ENCODE measurements around the gene DNAH8. TPM values are rescaled to one million over a fixed set of nuclear protein-coding genes. Genes with fewer than 3 reads are reported as not detected.
A peak's percentile ranks its signal among the peaks of the same experiment; 100 is the strongest.

The DNAH8 gene
- total RNA-seq, 1 donor from 2014 or later = not detected

DNA sequence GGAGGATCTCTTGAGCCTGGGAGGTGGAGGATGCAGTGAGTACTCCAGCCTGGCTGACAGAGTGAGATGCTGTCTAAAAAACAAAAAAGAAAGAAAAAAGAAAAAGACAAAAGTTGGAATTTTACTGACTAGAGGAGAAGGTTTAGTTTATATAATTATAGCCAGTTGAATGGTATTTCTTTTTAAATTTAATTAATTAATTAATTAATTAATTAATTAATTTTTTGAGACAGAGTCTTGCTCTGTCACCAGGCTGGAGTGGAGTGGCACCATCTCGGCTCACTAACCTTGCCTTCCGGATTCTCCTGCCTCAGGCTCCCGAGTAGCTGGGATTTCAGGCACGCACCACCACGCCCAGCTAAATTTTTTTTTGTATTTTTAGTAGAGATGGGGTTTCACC, 8.7 kb downstream of the DNAH8 start:
- Mint-ChIP-seq H3K27me3 (ENCODE audit: low read depth, unreplicated experiment) (peaks cover 1% of the 10 kb centered on the region), H3K4me3 (ENCODE audit: unreplicated experiment) (no peak overlapping the region), H3K9me3 (ENCODE audit: unreplicated experiment) (peaks cover 2% of the 10 kb centered on the region), H3K27ac (ENCODE audit: unreplicated experiment) (no peak overlapping the region), H3K4me1 (ENCODE audit: low read depth, unreplicated experiment) (peaks cover 7% of the 10 kb centered on the region), H3K36me3 (ENCODE audit: low read depth, unreplicated experiment) (no peaks in the 10 kb centered on the region)
- Histone ChIP-seq H3K79me2 (ENCODE audit: insufficient read depth, low read length) (no peaks in the 10 kb centered on the region), H3K4me1 (ENCODE audit: insufficient read depth, low read length) (peaks cover 3% of the 10 kb centered on the region), H3K4me3 (ENCODE audit: insufficient read depth, low read depth, low read length) (no peak overlapping the region), H3K9me3 (ENCODE audit: insufficient read depth, low read depth, low read length) (no peaks in the 10 kb centered on the region), H2AFZ (ENCODE audit: low read depth, low read length) (no peak overlapping the region), H3K4me2 (ENCODE audit: low read length) (no peak overlapping the region), H3K27ac (ENCODE audit: low read depth, low read length) (no peak overlapping the region), H3K9ac (ENCODE audit: low read length) (no peak overlapping the region), H4K20me1 (ENCODE audit: insufficient read depth, low read length) (no peaks in the 10 kb centered on the region), H3K36me3 (ENCODE audit: insufficient read depth, low read length) (no peaks in the 10 kb centered on the region), H3K27me3 (ENCODE audit: insufficient read depth, low read length) (peaks cover 6% of the 10 kb centered on the region)
- DNase-seq (ENCODE audit: low read depth) (no peak), FAIRE-seq (no peak)
- TF ChIP-seq EZH2 (IDR thresholded peaks at IDR 0.05; ENCODE audit: insufficient read depth, low read length) = no peak
- TF ChIP-seq, protein P1, sequence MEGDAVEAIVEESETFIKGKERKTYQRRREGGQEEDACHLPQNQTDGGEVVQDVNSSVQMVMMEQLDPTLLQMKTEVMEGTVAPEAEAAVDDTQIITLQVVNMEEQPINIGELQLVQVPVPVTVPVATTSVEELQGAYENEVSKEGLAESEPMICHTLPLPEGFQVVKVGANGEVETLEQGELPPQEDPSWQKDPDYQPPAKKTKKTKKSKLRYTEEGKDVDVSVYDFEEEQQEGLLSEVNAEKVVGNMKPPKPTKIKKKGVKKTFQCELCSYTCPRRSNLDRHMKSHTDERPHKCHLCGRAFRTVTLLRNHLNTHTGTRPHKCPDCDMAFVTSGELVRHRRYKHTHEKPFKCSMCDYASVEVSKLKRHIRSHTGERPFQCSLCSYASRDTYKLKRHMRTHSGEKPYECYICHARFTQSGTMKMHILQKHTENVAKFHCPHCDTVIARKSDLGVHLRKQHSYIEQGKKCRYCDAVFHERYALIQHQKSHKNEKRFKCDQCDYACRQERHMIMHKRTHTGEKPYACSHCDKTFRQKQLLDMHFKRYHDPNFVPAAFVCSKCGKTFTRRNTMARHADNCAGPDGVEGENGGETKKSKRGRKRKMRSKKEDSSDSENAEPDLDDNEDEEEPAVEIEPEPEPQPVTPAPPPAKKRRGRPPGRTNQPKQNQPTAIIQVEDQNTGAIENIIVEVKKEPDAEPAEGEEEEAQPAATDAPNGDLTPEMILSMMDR (IDR thresholded peaks at IDR 0.05; ENCODE audit: insufficient read depth, low read depth, low read length) = no peak

DNA sequence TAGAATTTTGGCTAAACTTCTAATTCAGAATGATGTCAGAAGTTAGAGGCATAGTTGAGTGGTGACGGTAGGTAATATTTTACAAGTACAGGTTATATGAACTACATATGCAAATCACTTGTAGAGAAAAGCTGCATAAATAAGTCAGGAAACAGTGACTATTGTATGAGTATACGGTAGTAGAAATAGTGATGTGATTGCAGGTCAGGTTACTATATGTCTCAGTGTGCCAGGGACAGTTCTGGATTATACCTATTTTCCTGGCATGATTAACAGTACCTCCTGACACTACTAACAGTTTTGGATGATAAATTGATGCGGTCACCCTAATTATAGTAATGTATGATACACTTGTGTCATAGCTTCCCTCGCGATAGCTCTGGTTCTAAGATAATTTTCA, 9.2 kb downstream of the DNAH8 start:
- H3K9me3 Mint-ChIP-seq (ENCODE audit: unreplicated experiment) = peaks cover 2% of the 10 kb centered on the region
- Histone ChIP-seq H3K9ac (ENCODE audit: low read length) (no peak overlapping the region), H3K27me3 (ENCODE audit: insufficient read depth, low read length) (peaks cover 6% of the 10 kb centered on the region), H4K20me1 (ENCODE audit: insufficient read depth, low read length) (no peaks in the 10 kb centered on the region), H3K4me3 (ENCODE audit: insufficient read depth, low read depth, low read length) (no peak overlapping the region), H3K9me3 (ENCODE audit: insufficient read depth, low read depth, low read length) (no peaks in the 10 kb centered on the region), H3K4me2 (ENCODE audit: low read length) (no peak overlapping the region), H3K79me2 (ENCODE audit: insufficient read depth, low read length) (no peaks in the 10 kb centered on the region), H3K4me1 (ENCODE audit: insufficient read depth, low read length) (peaks cover 3% of the 10 kb centered on the region), H2AFZ (ENCODE audit: low read depth, low read length) (no peak overlapping the region), H3K36me3 (ENCODE audit: insufficient read depth, low read length) (no peaks in the 10 kb centered on the region), H3K27ac (ENCODE audit: low read depth, low read length) (no peak overlapping the region)
- peaks cover 7% of the 10 kb centered on the region for H3K4me1 Mint-ChIP-seq (ENCODE audit: low read depth, unreplicated experiment)
- no peak overlapping the region for H3K4me3 Mint-ChIP-seq (ENCODE audit: unreplicated experiment)
- no peak for DNase-seq (ENCODE audit: low read depth)
- no peak for TF ChIP-seq EZH2 (IDR thresholded peaks at IDR 0.05; ENCODE audit: insufficient read depth, low read length)
- TF ChIP-seq, protein P1 (IDR thresholded peaks at IDR 0.05; ENCODE audit: insufficient read depth, low read depth, low read length) = no peak
- FAIRE-seq = no peak
- peaks cover 1% of the 10 kb centered on the region for H3K27me3 Mint-ChIP-seq (ENCODE audit: low read depth, unreplicated experiment)
- H3K27ac Mint-ChIP-seq (ENCODE audit: unreplicated experiment) = peak overlapping the region; percentile 49
- H3K36me3 Mint-ChIP-seq (ENCODE audit: low read depth, unreplicated experiment) = no peaks in the 10 kb centered on the region

DNA sequence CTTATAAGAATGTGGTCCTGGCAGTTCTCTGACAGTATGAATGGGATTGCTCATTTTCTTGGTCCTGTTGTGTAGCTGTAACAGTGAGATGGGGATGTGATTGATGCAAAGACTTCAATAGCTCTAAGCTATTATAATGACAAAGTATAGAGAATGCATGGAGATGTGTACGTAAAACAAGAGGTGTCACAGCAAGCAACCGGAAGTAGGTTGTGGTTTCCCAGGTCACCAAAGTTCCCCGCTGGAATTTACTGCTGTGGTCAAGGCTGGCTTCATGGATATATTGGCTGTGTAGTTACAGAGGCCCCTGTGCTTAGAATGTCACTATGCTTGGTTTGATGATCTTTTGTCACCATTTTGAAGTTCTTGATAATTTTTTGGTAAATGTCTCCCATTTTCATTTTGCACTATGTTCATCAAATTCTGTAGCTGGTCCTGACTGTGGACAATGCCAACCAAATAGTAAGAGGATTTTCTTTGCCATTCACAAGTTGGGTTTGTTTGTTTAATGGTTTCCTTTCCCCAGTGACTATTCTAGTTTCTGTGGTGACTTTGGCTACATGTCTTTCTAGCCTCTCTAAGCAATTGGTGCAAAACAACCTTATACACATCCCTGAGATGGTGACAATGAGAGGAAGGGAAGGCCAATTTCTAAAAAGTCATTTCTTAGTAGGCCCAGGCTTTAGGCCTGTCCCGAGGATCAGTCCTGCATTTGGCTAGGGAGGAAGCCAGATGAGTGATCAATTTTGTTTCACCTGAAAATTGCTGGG, 10.5 kb downstream of the DNAH8 start:
- DNase-seq (ENCODE audit: low read depth) (peak; percentile 10), FAIRE-seq (no peak)
- H3K4me3 Mint-ChIP-seq (ENCODE audit: unreplicated experiment) = no peak overlapping the region
- Histone ChIP-seq H3K27me3 (ENCODE audit: insufficient read depth, low read length) (no peaks in the 10 kb centered on the region), H3K79me2 (ENCODE audit: insufficient read depth, low read length) (no peaks in the 10 kb centered on the region), H3K9me3 (ENCODE audit: insufficient read depth, low read depth, low read length) (no peaks in the 10 kb centered on the region), H4K20me1 (ENCODE audit: insufficient read depth, low read length) (no peaks in the 10 kb centered on the region), H3K4me2 (ENCODE audit: low read length) (no peak overlapping the region), H3K36me3 (ENCODE audit: insufficient read depth, low read length) (no peaks in the 10 kb centered on the region), H3K4me1 (ENCODE audit: insufficient read depth, low read length) (peaks cover 3% of the 10 kb centered on the region), H3K27ac (ENCODE audit: low read depth, low read length) (no peak overlapping the region), H2AFZ (ENCODE audit: low read depth, low read length) (no peak overlapping the region), H3K4me3 (ENCODE audit: insufficient read depth, low read depth, low read length) (no peak overlapping the region), H3K9ac (ENCODE audit: low read length) (no peak overlapping the region)
- TF ChIP-seq, protein P1 (IDR thresholded peaks at IDR 0.05; ENCODE audit: insufficient read depth, low read depth, low read length) = no peak
- TF ChIP-seq EZH2 (IDR thresholded peaks at IDR 0.05; ENCODE audit: insufficient read depth, low read length) = no peak
- H3K9me3 Mint-ChIP-seq (ENCODE audit: unreplicated experiment) = peaks cover 2% of the 10 kb centered on the region
- H3K36me3 Mint-ChIP-seq (ENCODE audit: low read depth, unreplicated experiment) = no peaks in the 10 kb centered on the region
- peaks cover 1% of the 10 kb centered on the region for H3K27me3 Mint-ChIP-seq (ENCODE audit: low read depth, unreplicated experiment)
- peaks cover 7% of the 10 kb centered on the region for H3K4me1 Mint-ChIP-seq (ENCODE audit: low read depth, unreplicated experiment)
- no peak overlapping the region for H3K27ac Mint-ChIP-seq (ENCODE audit: unreplicated experiment)
